HG02943 (cell line): ENCODE results near the gene BRWD1.
"Not testable (repeated sequence)": the region's sequence is repeated elsewhere in the genome, so short reads cannot be mapped to it uniquely, and the experiment has no call there.

Experiments
- ATAC-seq: cut with Tn5 transposase; IDR thresholded peaks from one replicate; pipeline ENCODE4 v1.9.1; 2021; ENCODE audit warnings: mild to moderate bottlenecking, low read depth, moderate library complexity; ENCODE audit not compliant: unreplicated experiment

The BRWD1 gene

DNA sequence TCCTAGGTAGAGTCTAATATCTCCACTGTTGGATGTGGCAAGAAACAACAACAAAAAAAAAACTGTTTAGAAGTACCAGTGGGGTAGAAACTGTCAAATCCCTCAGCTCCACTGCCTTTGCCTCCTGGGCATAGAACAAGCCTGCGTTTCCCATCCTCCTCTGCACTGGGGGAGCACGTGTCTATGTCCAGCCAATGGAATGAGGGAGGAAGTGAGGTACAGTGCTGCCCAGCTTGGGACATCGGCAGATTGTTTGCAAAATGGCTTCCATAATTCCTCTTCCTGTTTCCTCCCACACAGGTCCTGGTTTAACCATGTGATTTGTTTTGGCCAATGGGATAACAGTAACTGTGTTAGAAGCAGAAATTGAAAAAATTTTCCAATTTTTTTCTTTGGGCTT, 169.2 kb downstream of the BRWD1 start:
- ATAC-seq = no peak

DNA sequence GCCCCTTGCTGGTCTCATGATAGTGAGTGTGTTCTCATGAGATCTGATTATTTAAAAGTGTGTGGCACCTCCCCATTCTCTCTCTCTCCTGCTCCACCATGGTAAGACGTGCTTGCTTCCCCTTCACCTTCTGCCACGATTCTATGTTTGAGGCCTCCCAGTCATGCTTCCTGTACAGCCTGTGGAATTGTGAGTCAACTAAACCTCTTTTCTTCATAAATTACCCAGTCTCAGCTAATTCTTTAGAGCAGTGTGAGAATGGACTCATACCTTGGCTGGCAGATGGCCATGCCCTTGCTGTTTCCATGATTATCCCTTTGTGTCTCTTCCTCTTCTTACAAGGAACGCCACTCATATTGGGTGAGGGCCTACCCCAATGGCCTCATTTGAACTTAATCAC, 170.5 kb downstream of the BRWD1 start:
- ATAC-seq = no peak

DNA sequence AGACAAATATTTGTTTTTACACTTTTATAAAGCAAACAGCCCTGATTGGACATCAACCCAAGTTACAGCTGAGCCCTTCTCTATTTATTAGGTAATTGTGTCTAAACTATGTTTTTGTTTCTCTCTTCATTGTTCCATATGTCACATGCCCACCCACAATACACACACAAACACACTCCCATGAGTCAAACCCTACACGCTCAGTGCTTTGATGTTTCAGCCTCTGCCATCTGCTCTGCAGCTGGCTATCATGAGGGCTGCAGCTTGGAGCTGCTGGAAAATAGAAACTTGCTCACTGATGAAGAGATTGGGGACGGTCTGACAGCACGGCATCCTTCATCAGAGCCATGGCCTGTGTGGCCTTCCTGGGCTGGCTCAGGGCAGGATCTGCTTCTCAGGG, 171.9 kb downstream of the BRWD1 start:
- ATAC-seq = no peak

DNA sequence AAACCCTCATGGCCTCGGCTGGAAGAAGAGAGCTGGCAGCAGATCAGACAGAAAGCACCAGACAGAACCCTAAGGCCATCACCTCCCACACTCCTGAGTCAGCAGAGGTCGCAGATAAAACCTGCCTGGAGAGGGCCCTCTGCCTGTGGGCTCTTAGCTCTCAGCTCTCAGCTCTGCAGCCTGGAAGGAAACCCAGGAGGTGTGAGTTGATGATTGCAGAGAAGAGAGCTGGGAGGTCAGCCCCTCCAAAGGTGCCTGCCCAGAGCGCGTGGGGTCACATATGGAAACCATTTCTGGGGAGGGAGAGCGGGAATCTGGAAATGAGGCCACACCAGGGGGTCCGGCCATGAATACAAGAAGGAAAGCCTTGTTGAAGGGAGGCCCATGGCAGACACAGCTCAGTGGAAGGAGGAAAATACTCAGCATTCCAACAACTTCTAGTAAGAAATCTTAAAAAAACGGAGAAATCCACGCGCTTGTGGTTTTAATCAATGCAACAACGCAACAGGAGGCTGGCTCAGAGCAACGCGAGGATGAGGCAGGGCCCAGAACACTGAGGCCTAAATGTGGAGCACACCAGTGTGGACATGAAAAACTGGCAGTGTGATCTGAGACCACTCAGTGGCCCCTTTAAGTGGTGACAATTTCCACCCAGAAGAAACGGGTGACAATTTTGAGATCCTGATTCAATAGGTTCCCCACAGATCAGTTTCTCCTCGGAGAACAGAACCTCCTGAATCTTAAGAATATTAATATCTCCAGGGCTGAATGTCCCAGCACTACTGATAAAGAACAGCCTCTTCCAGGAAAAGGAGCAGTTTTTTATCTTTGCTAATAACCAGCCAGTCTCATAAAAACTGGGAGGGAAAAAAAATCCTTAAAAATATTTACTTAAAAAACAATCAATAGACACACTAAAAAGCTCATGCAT, 175.9 kb downstream of the BRWD1 start:
- ATAC-seq = no peak

DNA sequence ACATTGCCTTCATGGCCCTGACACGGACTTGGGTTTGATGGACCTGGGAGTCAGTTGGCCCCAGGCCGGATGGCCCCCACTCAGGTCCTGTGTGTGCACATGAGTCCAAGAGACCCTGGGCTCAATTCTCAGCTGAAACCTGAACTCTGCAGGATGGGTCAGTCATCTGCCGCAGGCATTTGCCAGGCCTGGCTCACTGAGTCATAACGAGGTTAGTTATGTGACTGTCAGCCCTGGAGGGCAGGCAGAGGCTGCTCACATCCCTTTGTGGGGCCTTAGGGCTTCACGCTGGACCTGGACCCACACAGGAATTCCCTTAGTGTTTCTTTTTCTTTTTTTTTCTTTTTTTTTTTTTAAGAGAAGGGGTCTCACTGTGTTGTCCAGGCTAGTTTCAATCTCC, 176.7 kb downstream of the BRWD1 start:
- no peak for ATAC-seq

DNA sequence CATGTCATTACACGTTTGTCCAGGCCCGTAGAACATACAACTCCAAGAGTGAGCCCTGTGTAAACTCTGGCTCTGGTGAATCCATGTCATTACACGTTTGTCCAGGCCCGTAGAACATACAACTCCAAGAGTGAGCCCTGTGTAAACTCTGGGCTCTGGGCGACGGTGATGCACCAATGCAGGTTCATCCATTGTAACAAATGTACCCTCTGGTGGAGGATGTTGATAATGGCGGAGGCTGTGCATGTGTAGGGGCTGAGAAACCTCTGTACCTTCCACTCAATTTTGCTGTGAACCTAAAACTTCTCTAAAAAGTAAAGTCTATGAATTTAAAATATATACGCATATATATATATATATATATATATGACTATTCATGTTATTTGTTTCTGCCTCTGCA, 177.3 kb downstream of the BRWD1 start:
- ATAC-seq = not testable (repeated sequence)

DNA sequence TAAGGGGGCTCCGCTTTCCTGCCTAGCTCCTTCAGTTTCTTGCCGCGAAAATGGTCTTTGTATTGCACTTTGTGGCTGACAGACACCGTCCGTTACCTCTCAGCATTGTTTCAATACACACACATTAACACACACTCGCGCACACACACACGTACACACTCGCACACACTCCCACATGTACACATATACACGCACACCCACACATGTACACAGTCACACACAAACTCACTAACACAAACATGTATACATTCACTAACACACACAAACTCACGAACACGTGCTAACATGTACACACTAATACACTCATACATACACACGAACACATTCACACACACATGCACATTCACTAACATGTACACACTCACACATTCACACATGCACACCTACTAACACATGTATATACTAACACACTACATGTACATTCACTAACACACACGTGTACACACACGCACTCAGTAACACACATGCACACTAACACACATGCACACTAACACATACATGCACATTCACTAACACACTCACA, 179.1 kb downstream of the BRWD1 start:
- ATAC-seq = no peak
